GM20000 (cell line): ENCODE results near the gene C17orf78.
"Not testable (repeated sequence)": the region's sequence is repeated elsewhere in the genome, so short reads cannot be mapped to it uniquely, and the experiment has no call there.

ENCODE experiments used
- DNase-seq: peaks from one replicate; pipeline ENCODE4 v3.0.0; 2012; ENCODE audit warnings: low spot score
- TF ChIP-seq, protein P1 (sequence below): IDR thresholded peaks from 2 replicates; pipeline ENCODE4 v1.5.1; 2012; ENCODE audit warnings: mild to moderate bottlenecking, control low read depth; ENCODE audit errors: extremely low read depth, missing control alignments

Gene C17orf78

DNA sequence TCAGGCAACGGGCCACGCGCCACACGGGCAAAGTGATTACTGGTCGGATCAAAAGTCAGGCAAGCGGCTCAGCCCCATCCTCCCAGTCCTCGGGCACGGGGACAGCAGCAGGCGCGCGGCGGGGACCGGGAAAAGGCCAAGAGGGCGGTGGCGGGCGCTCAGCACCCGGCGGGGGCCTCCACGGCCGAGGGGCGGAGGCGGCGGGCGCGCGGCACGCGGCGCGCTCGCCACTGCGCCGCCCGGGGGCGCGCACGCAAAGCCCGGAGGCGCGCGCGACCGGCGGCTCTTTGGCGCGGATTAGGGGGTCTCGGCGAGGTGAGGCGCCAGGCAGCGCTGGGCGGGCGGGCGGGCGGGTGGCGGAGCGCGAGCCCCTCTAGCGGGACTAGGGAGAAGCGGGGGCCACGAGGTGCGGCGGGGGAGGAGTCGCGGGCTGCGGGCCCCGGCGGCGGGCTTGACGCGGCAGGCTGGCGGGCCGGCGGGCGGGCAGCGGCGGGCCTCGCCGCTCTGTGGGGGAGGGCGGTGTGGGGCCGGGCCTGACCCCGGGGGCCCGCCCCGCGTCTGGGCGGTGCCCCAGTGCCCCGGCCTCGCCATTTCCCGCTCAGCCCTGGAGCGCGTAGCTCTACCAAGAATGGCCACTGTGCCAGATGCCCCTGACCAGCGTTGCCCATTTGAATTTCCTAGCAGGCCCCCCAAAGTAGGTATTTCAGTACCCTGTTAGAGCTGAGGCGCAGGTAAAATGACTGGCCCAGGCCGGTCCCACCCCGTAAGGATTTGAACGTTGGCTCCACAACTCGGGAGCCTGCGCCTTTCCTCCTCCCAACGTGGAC is 31.1 kb downstream of the C17orf78 start, which contains the start of the genes ACACA and TADA2A:
Gene ACACA (minus strand): TSS at position 202 of the 827 bp plus-strand sequence. CDS start 537 bp downstream, outside the sequence.
Gene TADA2A (plus strand): TSS at position 252 of the 827 bp plus-strand sequence. CDS start 4,480 bp downstream, outside the sequence.
- TF ChIP-seq, protein P1, sequence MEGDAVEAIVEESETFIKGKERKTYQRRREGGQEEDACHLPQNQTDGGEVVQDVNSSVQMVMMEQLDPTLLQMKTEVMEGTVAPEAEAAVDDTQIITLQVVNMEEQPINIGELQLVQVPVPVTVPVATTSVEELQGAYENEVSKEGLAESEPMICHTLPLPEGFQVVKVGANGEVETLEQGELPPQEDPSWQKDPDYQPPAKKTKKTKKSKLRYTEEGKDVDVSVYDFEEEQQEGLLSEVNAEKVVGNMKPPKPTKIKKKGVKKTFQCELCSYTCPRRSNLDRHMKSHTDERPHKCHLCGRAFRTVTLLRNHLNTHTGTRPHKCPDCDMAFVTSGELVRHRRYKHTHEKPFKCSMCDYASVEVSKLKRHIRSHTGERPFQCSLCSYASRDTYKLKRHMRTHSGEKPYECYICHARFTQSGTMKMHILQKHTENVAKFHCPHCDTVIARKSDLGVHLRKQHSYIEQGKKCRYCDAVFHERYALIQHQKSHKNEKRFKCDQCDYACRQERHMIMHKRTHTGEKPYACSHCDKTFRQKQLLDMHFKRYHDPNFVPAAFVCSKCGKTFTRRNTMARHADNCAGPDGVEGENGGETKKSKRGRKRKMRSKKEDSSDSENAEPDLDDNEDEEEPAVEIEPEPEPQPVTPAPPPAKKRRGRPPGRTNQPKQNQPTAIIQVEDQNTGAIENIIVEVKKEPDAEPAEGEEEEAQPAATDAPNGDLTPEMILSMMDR: no peak
- peak; percentile 97 for DNase-seq

DNA sequence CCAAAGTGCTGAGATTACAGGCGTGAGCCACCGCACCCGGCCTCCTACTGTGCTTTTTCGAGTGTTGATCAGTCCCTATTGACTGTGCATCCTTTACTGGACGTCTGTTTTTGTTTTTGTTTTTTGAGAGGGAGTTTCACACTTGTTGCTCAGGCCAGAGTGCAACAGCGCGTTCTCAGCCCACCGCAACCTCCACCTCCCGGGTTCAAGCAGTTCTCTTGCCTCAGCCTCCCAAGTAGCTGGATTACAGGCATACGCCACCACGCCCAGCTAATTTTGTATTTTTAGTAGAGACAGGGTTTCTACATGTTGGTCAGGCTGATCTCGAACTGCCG is 32.3 kb downstream of the C17orf78 start:
- not testable (repeated sequence) for DNase-seq

DNA sequence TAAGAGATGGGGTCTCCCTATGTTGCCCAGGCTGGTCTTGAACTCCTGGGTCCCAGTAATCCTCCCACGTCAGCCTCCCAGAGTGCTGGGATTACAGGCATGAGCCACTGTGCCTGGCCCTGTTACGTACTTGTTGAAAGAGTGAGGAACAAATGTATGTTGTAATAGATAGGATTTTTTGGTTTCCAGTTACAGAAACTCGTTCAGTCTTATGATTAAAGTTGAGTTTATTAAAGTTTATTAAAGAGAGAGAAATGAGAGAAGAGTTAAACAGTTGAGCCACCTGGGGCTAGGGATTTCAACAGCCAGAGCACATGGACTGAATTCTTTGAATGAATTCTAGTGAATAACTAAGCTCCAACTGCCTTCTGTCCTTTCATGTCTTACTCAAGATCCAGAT is 34.6 kb downstream of the C17orf78 start:
- no peak for DNase-seq

DNA sequence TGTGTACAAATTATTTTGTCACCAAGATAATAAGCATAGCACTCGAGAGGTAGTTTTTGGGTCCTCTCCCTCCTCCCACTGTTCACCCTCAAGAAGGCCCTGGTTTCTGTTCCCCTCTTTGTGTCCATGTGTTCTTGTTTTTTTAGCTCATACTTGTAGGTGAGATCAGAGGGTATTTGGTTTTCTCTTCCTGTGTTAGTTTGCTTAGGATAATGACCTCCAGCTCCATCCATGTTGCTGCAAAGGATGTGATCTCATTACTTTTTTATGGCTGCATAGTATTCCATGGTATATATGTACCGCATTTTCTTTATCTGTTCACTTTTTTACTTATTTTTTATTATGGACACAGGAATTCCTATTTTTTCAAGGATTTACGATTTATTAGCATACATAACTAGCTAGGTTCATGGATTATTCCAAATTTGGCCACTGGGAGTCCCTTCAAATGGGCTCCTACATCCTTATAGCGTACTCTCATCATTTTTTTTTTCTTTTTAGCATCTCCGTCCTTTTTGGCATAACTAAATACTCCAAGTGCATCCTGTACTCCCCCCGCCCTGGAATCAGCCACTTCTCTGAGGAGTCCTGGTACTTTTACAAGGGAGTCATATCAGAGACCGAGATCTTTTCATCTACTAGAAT is 38.2 kb downstream of the C17orf78 start:
- DNase-seq: no peak
- TF ChIP-seq, protein P1: no peak

More for the DNA sequence above, 34.6 kb downstream of the C17orf78 start:
- TF ChIP-seq, protein P1: no peak

DNA sequence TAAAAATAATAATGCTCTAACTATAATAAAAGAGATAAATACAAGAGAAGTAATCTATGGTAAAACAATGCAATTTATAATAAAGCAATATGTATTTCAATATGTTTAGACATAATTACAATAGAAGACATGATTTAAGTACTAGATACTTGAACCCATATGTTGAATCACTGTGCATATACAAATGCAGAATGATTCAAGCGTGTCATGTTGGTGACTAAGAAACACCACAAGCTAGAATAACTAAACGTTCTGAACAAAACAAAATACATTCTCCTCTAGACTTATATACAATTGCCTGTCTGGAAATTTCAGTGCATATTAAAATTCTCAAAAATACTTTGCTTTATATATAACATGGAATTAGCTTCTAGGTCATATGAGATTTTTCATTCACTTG is 42.1 kb downstream of the C17orf78 start:
- TF ChIP-seq, protein P1: no peak
- DNase-seq: no peak

DNA sequence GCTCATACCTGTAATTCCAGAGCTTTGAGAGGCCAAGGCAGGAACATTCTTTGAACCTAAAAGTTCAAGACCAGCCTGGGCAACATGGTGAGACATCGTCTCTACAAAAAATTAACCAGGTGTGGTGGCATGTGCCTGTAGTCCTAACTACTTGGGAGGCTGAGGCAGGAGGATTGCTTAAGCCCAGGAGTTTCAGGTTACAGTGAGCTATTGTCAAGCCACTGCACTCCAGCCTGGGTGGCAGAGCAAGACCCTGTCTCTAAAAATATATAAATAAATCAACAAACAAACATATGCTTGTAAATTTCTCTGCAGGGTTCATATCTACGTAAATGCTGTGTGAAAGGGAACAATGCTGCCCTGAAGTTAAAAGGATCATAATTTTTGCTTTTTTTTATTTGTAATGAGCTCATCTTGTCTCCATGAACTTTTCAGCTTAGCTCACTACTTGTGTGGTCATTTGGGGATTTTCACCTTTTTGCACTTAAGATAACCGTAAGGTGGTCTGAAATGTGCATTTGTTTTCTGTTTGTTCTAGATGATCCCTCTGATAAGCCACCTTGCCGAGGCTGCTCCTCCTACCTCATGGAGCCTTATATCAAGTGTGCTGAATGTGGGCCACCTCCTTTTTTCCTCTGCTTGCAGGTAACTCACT is 47.3 kb downstream of the C17orf78 start:
- TF ChIP-seq, protein P1: no peak
- no peak for DNase-seq

DNA sequence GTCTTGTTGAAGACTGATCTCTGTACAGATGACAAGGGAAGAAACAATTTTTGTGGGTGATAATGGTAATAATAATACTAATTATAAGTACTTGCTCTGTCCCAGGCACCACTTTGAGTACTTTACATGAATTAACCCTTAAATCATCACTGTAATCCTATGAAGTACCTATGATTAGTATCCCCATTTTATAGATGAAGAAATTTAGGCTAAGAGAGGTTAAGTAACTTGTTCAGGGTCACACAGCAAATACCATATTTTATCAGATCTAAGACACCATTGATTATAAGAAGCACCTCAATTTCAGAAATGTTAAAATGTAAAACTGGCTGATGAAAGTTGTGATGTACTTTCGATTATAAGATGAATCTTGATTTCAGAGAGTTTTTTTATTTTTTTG is 49.5 kb downstream of the C17orf78 start:
- TF ChIP-seq, protein P1: no peak

More for the DNA sequence above, 49.5 kb downstream of the C17orf78 start:
- no peak for DNase-seq
